Body of pancreas (tissue), 4 donors: ENCODE data around the gene MAD1L1.

ENCODE experiments used
- CTCF ChIP-seq, 7 experiments: fragments of 450-650 bp in 4 of 7; fragments of 200-600 bp in 3 of 7; sonication (generic) in 3 of 7; IDR thresholded peaks; one replicate each; pipeline ENCODE4 v1.5.1; 2016 to 2019; ENCODE audit warnings: antibody characterized with exemption in 7 of 7
- POLR2A ChIP-seq, 3 donors: fragments of 450-650 bp; IDR thresholded peaks; one replicate each; pipeline ENCODE4 v1.6.1; 2016; ENCODE audit warnings: antibody characterized with exemption in 3 of 3, mild to moderate bottlenecking in 2 of 3

GRCh38 chr7:1873857-1874589, 358.7 kb downstream of the MAD1L1 start:
- TF ChIP-seq CTCF (IDR thresholded peaks at IDR 0.05) = no peak
- TF ChIP-seq POLR2A (IDR thresholded peaks at IDR 0.05) = no peak
